HG02678 (cell line): ENCODE results near the gene TAC3.

ENCODE experiments used
- ATAC-seq: cut with Tn5 transposase; IDR thresholded peaks from one replicate; pipeline ENCODE4 v1.9.1; 2021; ENCODE audit warnings: mild to moderate bottlenecking, moderate library complexity; ENCODE audit not compliant: unreplicated experiment

The TAC3 gene

GRCh38 chr12:57005980-57006808 is 10.1 kb downstream of the TAC3 start, which contains the start of gene ZBTB39:
Gene ZBTB39, minus strand, starts transcription at chr12:57006546. Its CDS starts 1,629 bp downstream, at chr12:57004917.
- peak; percentile 79 for ATAC-seq

- ATAC-seq = no peak
Observed at GRCh38 chr12:57004651-57005050, 11.7 kb downstream of the TAC3 start.

- no peak for ATAC-seq
Observed at GRCh38 chr12:57003395-57003794, 12.9 kb downstream of the TAC3 start.

- ATAC-seq = no peak
Observed at GRCh38 chr12:57001448-57001906, 14.9 kb downstream of the TAC3 start.

- no peak for ATAC-seq
Observed at GRCh38 chr12:57000393-57000792, 15.9 kb downstream of the TAC3 start.

GRCh38 chr12:56999456-56999855 is 16.9 kb downstream of the TAC3 start:
- ATAC-seq = no peak

- ATAC-seq = peak; percentile 92
Observed at GRCh38 chr12:56998981-56999380, 17.3 kb downstream of the TAC3 start.

- ATAC-seq = no peak
Observed at GRCh38 chr12:56998316-56998715, 18.0 kb downstream of the TAC3 start.

- no peak for ATAC-seq
Observed at GRCh38 chr12:56996793-56997545, 19.4 kb downstream of the TAC3 start.

GRCh38 chr12:56995930-56996496 is 20.3 kb downstream of the TAC3 start:
- no peak for ATAC-seq

- no peak for ATAC-seq
Observed at GRCh38 chr12:56995201-56995929, 21.0 kb downstream of the TAC3 start.

GRCh38 chr12:56994231-56994746 is 22.0 kb downstream of the TAC3 start:
- ATAC-seq = no peak

GRCh38 chr12:56993346-56993745 is 23.0 kb downstream of the TAC3 start:
- ATAC-seq = no peak

- ATAC-seq = no peak
Observed at GRCh38 chr12:56991319-56992246, 24.7 kb downstream of the TAC3 start.

GRCh38 chr12:56990648-56991318 is 25.5 kb downstream of the TAC3 start:
- no peak for ATAC-seq

GRCh38 chr12:56989861-56990610 is 26.3 kb downstream of the TAC3 start:
- no peak for ATAC-seq

GRCh38 chr12:56988207-56988739 is 28.1 kb downstream of the TAC3 start:
- ATAC-seq = no peak

- ATAC-seq = peak; percentile 57
Observed at GRCh38 chr12:56987551-56988053, 28.7 kb downstream of the TAC3 start.
